Amniotic stem cell (primary cell): ENCODE measurements around the gene RPL37A.
"Not testable (repeated sequence)": the region's sequence is repeated elsewhere in the genome, so short reads cannot be mapped to it uniquely, and the experiment has no call there.

ENCODE experiments used
- DNase-seq: peaks from one replicate; lab custom pipeline; 2025; lab: John Stamatoyannopoulos, UW

The RPL37A gene

DNA sequence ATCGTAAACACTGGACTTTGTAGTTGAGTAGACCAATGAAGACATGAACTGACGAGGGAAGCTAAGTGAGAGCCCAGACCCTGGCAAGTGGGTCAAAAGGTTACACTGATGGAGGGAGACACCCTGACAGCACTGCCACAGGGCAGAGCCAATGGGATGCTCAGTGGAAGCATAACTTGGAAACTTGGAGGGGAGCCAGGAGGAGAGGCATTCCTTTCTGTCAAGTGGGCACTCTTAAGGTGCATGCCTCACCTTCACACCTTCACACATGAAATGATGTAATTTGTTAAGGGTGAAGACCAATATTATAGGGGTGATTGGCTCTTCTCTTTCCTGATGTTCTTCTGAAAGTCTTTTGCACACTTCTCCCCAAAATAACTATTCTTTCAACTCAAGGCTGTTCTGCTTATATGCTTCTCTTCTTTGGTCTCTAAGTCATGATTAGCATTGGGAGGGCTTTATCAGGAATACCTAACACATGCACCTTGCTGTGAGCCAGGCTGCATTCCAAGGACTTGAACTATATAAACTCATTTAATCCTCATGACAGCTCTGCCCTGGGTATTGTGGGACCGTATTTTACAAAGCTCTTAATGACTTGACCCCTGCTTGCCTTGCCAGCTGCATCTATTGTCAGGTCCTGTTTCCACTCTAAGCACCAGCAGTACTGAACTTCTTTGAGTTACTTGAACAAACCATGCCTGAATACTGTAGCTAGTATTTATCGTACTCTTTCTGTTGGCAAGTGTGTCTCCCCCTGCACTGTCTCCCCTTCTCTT is 19.0 kb downstream of the RPL37A start:
- no peak for DNase-seq

GRCh38 chr2:216518566-216519119 is 20.0 kb downstream of the RPL37A start:
- not testable (repeated sequence) for DNase-seq

DNA sequence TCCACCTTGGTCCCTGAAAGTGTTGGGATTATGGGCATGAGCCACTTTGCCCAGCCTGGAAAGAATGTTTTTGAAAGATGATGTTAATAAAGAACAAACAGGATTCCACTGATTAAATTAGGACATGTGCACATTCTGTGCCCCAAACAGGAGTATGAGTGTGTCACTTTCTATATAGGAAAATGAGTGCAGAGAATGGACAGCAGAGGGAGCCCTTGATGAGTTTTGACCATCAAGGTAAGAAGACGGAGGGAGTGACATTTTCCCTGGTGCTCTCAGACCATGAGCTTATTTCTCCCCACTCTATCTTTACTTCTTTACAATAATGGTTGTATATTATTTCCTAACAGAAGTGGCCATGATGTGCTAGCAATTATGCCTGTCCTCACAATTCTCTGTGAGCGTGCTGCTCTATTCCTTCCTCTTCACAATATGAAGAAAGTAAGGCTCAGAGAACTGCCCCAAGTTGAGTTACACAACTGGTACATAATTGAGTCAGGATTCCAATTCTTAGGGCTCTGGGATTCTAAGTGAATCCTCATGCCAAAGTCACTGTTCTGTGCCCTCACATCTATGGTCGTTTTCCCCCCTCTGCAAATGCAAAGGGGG is 20.6 kb downstream of the RPL37A start:
- DNase-seq, result peak; percentile 78

DNA sequence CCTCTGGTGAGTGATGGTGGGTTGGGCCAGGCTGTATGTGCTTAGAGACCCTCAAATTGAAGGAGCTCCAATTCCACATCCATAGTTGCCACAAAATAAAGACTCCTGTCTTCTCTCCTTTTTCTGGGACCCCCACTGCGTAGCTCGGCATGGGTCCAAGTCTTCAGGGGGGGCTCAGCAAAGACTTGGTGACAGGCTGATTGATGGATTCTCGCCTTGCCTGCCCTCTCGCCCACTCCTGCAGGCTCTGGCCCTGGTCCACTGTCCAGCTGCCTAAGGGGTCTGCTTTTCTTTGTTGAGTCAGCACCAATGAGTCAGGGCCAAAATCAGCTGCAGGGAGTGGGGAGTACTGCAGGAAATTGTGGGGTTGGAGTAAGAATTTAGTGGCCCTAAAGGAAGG is 21.5 kb downstream of the RPL37A start:
- DNase-seq, result no peak

DNA sequence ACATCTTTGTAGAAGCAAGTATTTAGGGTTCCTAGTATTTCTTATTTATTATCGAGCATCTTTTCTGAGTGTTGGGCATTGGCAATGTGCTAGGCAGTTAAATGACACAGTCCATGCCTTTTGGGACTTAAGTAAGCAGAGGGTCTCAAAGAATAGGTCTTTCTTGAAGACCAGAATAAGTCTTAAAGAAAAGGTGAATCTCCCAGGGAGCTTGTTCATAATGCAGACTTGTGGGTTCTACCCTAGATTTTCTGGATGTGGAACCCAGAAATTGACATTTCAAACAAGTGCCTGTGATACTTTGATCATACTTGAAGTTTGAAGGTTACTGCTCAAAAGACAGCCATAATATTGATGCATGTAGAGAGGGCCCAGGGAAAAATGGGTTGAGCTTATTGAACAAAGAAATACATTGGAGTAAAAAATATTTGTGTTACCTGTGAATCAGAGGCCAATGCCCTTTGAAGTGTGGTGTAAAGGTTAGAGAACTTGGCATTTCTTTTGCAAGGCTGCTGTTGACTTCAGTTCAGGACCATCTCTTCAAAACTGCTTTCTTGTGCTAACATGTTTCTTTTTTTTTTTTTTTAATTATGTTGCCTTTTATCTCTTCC is 24.4 kb downstream of the RPL37A start:
- no peak for DNase-seq

- no peak for DNase-seq
These were observed 27.3 kb downstream of the RPL37A start for GRCh38 chr2:216525972-216526371.

GRCh38 chr2:216526939-216527338 is 28.3 kb downstream of the RPL37A start:
- DNase-seq, result no peak

- no peak for DNase-seq
These were observed 29.0 kb downstream of the RPL37A start for GRCh38 chr2:216527600-216527999.

DNA sequence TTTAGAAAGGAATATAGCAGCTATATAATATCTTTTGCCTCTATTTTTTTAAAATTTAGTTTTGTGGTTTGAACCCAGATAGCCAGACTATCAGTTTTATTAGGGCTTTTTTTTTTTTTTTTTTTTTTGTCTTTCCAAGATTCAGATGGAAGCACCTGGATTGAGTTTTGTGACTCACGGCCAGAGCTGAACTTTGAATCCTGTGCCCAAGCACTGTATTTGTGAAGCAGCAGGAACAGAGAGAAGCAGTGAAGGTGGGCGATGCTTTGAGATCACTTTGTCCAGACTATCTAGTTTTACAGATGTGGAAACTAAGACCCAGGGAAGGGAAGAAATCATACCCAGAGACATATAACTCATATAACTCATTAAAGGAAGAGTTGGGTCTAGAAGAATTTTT is 33.9 kb downstream of the RPL37A start:
- no peak for DNase-seq

GRCh38 chr2:216533609-216534008 is 35.0 kb downstream of the RPL37A start:
- no peak for DNase-seq

GRCh38 chr2:216534809-216535208 is 36.2 kb downstream of the RPL37A start:
- no peak for DNase-seq

GRCh38 chr2:216535454-216535995 is 36.9 kb downstream of the RPL37A start:
- peak; percentile 87 for DNase-seq

GRCh38 chr2:216536734-216537210 is 38.1 kb downstream of the RPL37A start:
- DNase-seq, result no peak

DNA sequence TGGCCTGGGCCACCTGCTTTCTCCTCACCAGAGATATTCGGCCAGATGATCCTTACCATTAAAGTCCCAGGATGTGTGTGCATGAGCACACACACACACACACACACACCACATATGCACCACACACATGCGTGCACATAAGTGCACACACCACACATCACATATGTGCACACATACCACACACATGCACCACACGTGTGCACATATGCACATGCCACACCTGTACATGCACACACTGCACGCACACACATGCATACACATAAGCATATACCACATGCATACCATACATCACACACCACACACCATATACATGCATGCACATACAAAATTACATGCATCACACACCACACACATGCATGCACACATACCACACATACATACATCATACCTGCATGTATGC is 38.7 kb downstream of the RPL37A start:
- no peak for DNase-seq

- no peak for DNase-seq
These were observed 39.9 kb downstream of the RPL37A start for GRCh38 chr2:216538538-216538937.

DNA sequence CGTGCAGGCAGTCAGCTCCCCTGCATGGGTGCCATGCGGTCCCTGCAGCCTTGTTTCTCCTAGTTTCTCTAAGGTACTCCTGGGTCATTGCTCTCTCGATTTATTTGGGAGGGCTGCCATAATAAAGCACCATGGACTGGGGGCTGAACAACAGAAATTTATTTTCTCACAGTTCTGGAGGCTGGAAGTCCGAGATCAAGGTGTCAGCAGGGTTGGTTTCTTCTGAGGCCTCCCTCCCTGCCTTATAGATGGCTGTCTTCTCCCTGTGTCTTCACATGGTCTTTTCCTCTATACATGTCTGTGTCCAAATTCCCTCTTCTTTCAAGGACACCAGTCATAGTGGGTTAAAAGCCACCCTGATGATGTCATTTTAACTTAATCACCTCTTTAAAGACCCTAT is 40.5 kb downstream of the RPL37A start:
- DNase-seq, result no peak

DNA sequence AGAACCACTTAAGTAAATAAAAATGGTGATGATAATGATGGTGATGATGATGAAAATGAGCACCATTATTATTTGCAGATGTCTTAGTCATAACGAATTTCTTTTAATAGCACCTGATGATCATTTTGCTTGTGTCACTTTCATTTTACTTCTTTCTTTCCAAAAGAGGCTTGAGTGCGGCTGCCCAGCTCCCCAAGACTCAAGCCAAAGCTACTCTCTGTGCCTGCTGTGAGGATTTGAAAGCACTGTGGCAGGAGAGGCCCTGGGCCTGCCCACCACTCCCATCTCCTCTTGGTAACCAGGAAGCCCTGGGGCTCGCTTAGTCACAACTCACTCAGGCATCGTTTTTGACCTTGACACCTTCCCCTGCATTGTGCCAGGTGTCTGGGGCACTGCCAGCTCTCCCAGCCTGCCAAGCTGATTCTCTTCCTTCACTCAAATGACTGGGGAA is 41.2 kb downstream of the RPL37A start:
- DNase-seq, result no peak

GRCh38 chr2:216540920-216541319 is 42.3 kb downstream of the RPL37A start:
- DNase-seq, result no peak

DNA sequence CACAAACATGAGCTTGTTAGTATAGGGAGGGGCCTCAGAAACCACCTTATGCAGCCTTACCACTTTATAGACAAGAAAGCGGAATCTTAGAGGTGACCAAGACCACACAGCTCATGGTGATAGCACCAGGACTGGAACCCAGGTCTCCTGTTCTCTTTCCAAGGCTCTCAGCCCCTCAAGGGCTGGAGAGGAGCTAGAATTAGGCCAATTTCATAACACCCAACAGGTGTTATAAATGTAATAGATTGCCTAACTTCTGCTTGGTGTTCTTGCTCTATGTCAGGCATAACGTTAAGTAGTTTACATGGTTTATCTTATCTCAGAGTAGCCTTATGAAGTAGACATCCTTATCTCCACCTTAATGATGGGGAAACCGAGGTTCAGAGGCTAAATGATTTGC is 42.9 kb downstream of the RPL37A start:
- DNase-seq, result no peak

GRCh38 chr2:216545359-216545758 is 46.7 kb downstream of the RPL37A start:
- no peak for DNase-seq

DNA sequence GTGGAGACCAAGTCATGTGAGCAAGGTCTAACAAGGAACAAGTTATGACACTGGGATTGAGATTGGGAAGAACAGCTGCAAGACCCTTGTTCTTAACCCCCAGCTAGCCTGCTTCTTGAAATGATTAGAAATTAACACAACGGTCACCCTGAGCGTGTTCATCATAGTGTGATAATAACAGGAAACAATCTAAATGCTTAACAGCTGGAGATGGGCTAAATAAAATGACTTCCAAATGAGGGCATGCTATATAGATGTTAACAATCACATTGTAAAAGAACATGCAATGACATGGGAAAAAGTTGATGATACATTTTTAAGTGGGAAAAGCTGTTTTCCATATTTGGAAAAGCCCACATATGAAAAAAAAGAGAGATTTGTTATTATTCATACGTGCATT is 47.6 kb downstream of the RPL37A start:
- DNase-seq, result no peak

GRCh38 chr2:216546641-216547403 is 48.2 kb downstream of the RPL37A start:
- peak; percentile 32 for DNase-seq
